K562 (cell line): ENCODE measurements around the gene NTPCR. TPM values are rescaled to one million over a fixed set of nuclear protein-coding genes. Genes with fewer than 3 reads are reported as not detected.
"Not testable (repeated sequence)": the region's sequence is repeated elsewhere in the genome, so short reads cannot be mapped to it uniquely, and the experiment has no call there.

Experiments used
- ATAC-seq: fragments of 200-7000 bp; cut with Tn5 transposase; 3 replicates; pipeline ENCODE4 v1.9.1; 2020; ENCODE audit warnings: moderate library complexity
- BruUV-seq: library from RNA; stranded (reverse); fragments of 400-500 nt; replicated peaks from 2 replicates; lab custom pipeline; 2021; lab: Mats Ljungman, UMichigan
- CTCF ChIA-PET: fragments of 300-600 bp; formaldehyde crosslinking; extraction: SDS; loops from one replicate; lab custom pipeline; 2021; ENCODE audit warnings: low intra/inter-chr PET ratio; lab: Yijun Ruan, JAX
- POLR2A ChIA-PET: fragments of 300-600, 350-650 bp; sonication (Branson Sonifier 250); formaldehyde crosslinking; extraction: SDS; loops from one replicate; lab custom pipeline; 2021; ENCODE audit warnings: antibody characterized with exemption, inconsistent platforms; lab: Yijun Ruan, JAX
- DNase-seq, 4 experiments: peaks; one replicate each; pipeline versions ENCODE4 v3.0.0 to v3.0.0-alpha.2; 2011 to 2018; ENCODE audit warnings: low spot score in 3 of 4, mixed read lengths in 3 of 4; ENCODE audit errors: extremely low read depth in 1 of 4
- FAIRE-seq: peaks from 2 replicates; lab custom pipeline; 2011; peaks lifted over from hg19 to GRCh38; lab: Jason Lieb, UNC
- H2AFZ ChIP-seq: 2 replicates; pipeline ENCODE4 v1.6.0; 2011; ENCODE audit warnings: low read depth, low read length, control low read depth, inconsistent platforms
- H3K27ac ChIP-seq: fragments of 200-600 bp; 3 replicates; pipeline ENCODE4 v1.8.0; 2011; ENCODE audit warnings: low read depth, mild to moderate bottlenecking, control low read depth, inconsistent platforms, low read length, moderate library complexity, mixed read lengths; ENCODE audit errors: extremely low read depth
- H3K27me3 ChIP-seq, 2 experiments: fragments of 300-600 bp in 1 of 2; 2 replicates in 1 of 2; 3 replicates in 1 of 2; pipeline versions ENCODE4 v1.6.0 to v1.8.0; 2011; ENCODE audit warnings: inconsistent platforms in 2 of 2, low read length in 2 of 2, mild to moderate bottlenecking in 1 of 2, mixed read lengths in 1 of 2, moderate library complexity in 1 of 2; ENCODE audit not compliant: control insufficient read depth in 2 of 2, insufficient read depth in 2 of 2
- H3K36me3 ChIP-seq: fragments of 300-600 bp; 3 replicates; pipeline ENCODE4 v1.8.0; 2011; ENCODE audit warnings: mild to moderate bottlenecking, low read length, inconsistent platforms; ENCODE audit not compliant: control insufficient read depth, insufficient read depth
- H3K4me1 ChIP-seq, 2 experiments: fragments of 200-600 bp in 1 of 2; replicated peaks in 1 of 2; 2 replicates in 1 of 2; 3 replicates in 1 of 2; pipeline versions ENCODE4 v1.5.1 to v1.8.0; 2011; ENCODE audit warnings: inconsistent platforms in 2 of 2, low read length in 2 of 2, mild to moderate bottlenecking in 1 of 2, mixed read lengths in 1 of 2, moderate library complexity in 1 of 2; ENCODE audit not compliant: control insufficient read depth in 2 of 2, insufficient read depth in 2 of 2
- H3K4me2 ChIP-seq: 2 replicates; pipeline ENCODE4 v1.6.1; 2011; ENCODE audit warnings: low read length, control low read depth, inconsistent platforms, mixed read lengths; ENCODE audit not compliant: insufficient read depth
- H3K4me3 ChIP-seq: fragments of 200-600 bp; sonication (generic), shearing (Covaris generic); 2 replicates; pipeline ENCODE4 v1.5.1; 2016; ENCODE audit warnings: control low read depth, inconsistent platforms
- H3K79me2 ChIP-seq: fragments of 200-600 bp; 3 replicates; pipeline ENCODE4 v1.8.0; 2011; ENCODE audit warnings: low read length, inconsistent platforms; ENCODE audit not compliant: control insufficient read depth, insufficient read depth
- H3K9ac ChIP-seq, 2 experiments: 2 replicates each; pipeline versions ENCODE4 v1.6.0 to v1.6.1; 2011; ENCODE audit warnings: low read depth in 2 of 2, low read length in 2 of 2, control low read depth in 1 of 2, inconsistent platforms in 1 of 2, mild to moderate bottlenecking in 1 of 2, mixed read lengths in 1 of 2; ENCODE audit not compliant: insufficient read depth in 1 of 2
- H3K9me1 ChIP-seq: one replicate; pipeline ENCODE4 v1.6.0; 2011; ENCODE audit warnings: inconsistent platforms, mild to moderate bottlenecking, low read length, moderate library complexity; ENCODE audit not compliant: control insufficient read depth, insufficient read depth
- H3K9me3 ChIP-seq: replicated peaks from 2 replicates; pipeline ENCODE4 v1.5.1; 2011; ENCODE audit warnings: low read depth, low read length, inconsistent platforms; ENCODE audit not compliant: control insufficient read depth, insufficient read depth
- H4K20me1 ChIP-seq: replicated peaks from 2 replicates; pipeline ENCODE4 v1.6.1; 2011; ENCODE audit warnings: low read length, inconsistent platforms, mixed read lengths; ENCODE audit not compliant: control insufficient read depth, insufficient read depth
- E2F6 ChIP-seq, 2 experiments: IDR thresholded peaks; 2 replicates each; pipeline ENCODE4 v1.6.1; 2011; ENCODE audit warnings: borderline replicate concordance in 1 of 2, control low read depth in 1 of 2, low read depth in 1 of 2, low read length in 1 of 2, mild to moderate bottlenecking in 1 of 2, mixed read lengths in 1 of 2, moderate library complexity in 1 of 2; ENCODE audit not compliant: insufficient read depth in 1 of 2, insufficient read length in 1 of 2, poor library complexity in 1 of 2, severe bottlenecking in 1 of 2; ENCODE audit errors: extremely low read depth in 1 of 2
- MBD2 ChIP-seq: sonication (generic); IDR thresholded peaks from 2 replicates; pipeline ENCODE4 v1.6.1; 2016; ENCODE audit warnings: low read depth, borderline replicate concordance
- MCM5 ChIP-seq: fragments of 450-650 bp; IDR thresholded peaks from 2 replicates; pipeline ENCODE4 v1.6.1; 2016; ENCODE audit warnings: low read depth
- PRPF4 ChIP-seq: fragments of 200-400 bp; formaldehyde crosslinking; IDR thresholded peaks from one replicate; pipeline ENCODE4 v1.6.1; 2017; ENCODE audit warnings: low read length, low read depth, mild to moderate bottlenecking; ENCODE audit not compliant: insufficient read depth, poor library complexity, severe bottlenecking
- YBX1 ChIP-seq: fragments of 450-650 bp; IDR thresholded peaks from 2 replicates; pipeline ENCODE4 v1.7.1; 2016; ENCODE audit warnings: mild to moderate bottlenecking
- ZBTB7A ChIP-seq: IDR thresholded peaks from 2 replicates; pipeline ENCODE4 v1.6.1; 2011; ENCODE audit warnings: low read depth, mild to moderate bottlenecking, low read length, moderate library complexity, borderline replicate concordance; ENCODE audit not compliant: control insufficient read depth
- ZNF584 ChIP-seq: fragments of 200-800 bp; sonication (Bioruptor generic); IDR thresholded peaks from 2 replicates; pipeline ENCODE4 v1.6.1; 2016; ENCODE audit warnings: low read depth, mild to moderate bottlenecking, missing genetic modification characterization, missing compliant biosample characterization
- WGBS: fragments of 100-300 bp; shearing (Covaris generic); methylation state at CpG from one replicate; pipeline ENCODE4 v1.1.6; 2016; ENCODE audit warnings: low coverage, mixed read lengths; ENCODE audit not compliant: insufficient coverage; ENCODE audit errors: missing lambda C conversion rate; 5-methylcytosine and 5-hydroxymethylcytosine counted together
- in situ Hi-C: fragments of 300-500 bp; cut with MboI; formaldehyde crosslinking; loops from 4 replicates; pipeline ENCODE4 v1.15.0; 2018; ENCODE audit warnings: inconsistent platforms, mixed read lengths
- intact Hi-C: fragments of 100-400 bp; cut with micrococcal nuclease; formaldehyde crosslinking; loops from 2 replicates; pipeline ENCODE4 v1.14.2; 2022
- polyA plus RNA-seq, 8 experiments: library from polyadenylated mRNA; depleted of rRNA in 4 of 8; stranded (reverse) in 5 of 8; unstranded in 3 of 8; fragments of >200 nt; fragmentation: Nextera tagmentation in 2 of 8; fragmentation: Illumina TruSeq in 1 of 8; extraction: Ambion mirVana in 2 of 8; extraction: Trizol in 1 of 8; gene quantifications; 2 replicates each; pipeline versions ENCODE4 v1.2.1 to v1.2.3, GENCODE V29; 2011 to 2014; ENCODE audit warnings: inconsistent platforms in 1 of 8, missing spikeins in 1 of 8
- total RNA-seq, 7 experiments: library from RNA; depleted of rRNA in 6 of 7; stranded (reverse); fragments of >200 nt in 6 of 7; fragmentation: Illumina TruSeq in 2 of 7; extraction: Trizol in 2 of 7; gene quantifications; 2 replicates each; pipeline versions ENCODE4 v1.2.1 to v1.2.3, GENCODE V29; 2011 to 2021; ENCODE audit warnings: low replicate concordance in 1 of 7

Gene NTPCR
- total and polyA plus RNA-seq, 9 of the 15 experiments (the other 6 are each of a cell fraction or from before 2014, with no cell fraction given), result 19.3 to 105 (median 48.8) TPM

- intact Hi-C loops, result no loop called here
- H4K20me1 ChIP-seq, result no peaks in the 10 kb centered on the region
- no peak for TF ChIP-seq MBD2
- no peak for TF ChIP-seq PRPF4
- TF ChIP-seq YBX1, result no peak
- TF ChIP-seq E2F6 (IDR thresholded peaks at IDR 0.05; ENCODE audit: borderline replicate concordance in 1 of 2, extremely low read depth in 1 of 2, insufficient read depth in 1 of 2, insufficient read length in 1 of 2, low read depth in 1 of 2, low read length in 1 of 2, poor library complexity in 1 of 2, severe bottlenecking in 1 of 2), result peak in 1 of 2 experiments; percentile 32
- no peak for TF ChIP-seq ZNF584 (CRISPR knock-in tag)
- no peak for TF ChIP-seq ZBTB7A
- no peak for TF ChIP-seq MCM5
- TF ChIP-seq, all 486 proteins: peak for 1
- DNase-seq (no peak), FAIRE-seq (no peak), ATAC-seq (no peak; the same call in 2 of the 3 replicates)
- Histone ChIP-seq H3K9me3 (no peaks in the 10 kb centered on the region), H3K4me2 (no peak overlapping the region), H3K27ac (no peak overlapping the region), H3K36me3 (no peaks in the 10 kb centered on the region), H3K4me3 (no peak overlapping the region), H3K4me1 (no peaks in the 10 kb centered on the region; a peak in 1 of 5 replicates), H3K9me1 (no peaks in the 10 kb centered on the region), H2AFZ (no peak overlapping the region), H3K27me3 (peaks cover 14 to 49% of the 10 kb centered on the region in 2 experiments; a peak in 4 of 5 replicates), H3K79me2 (no peaks in the 10 kb centered on the region), H3K9ac (no peak overlapping the region)
- in situ Hi-C loops, result no loop called here
- POLR2A ChIA-PET, result interaction anchor here (0.6 to 1.4 kb wide), 2 partner anchors 9 to 19 kb away, joined by 3 to 6 read pairs; no protein-coding TSS in a partner anchor
- 0% methylated on average over 16 of the region's 16 CpGs for WGBS
- BruUV-seq, result no TSS peak
- CTCF ChIA-PET, result no interaction called here
These were observed 49.7 kb downstream of the NTPCR start for GRCh38 chr1:232999956-233000625.

- H2AFZ ChIP-seq, H3K4me2 ChIP-seq, BruUV-seq, ATAC-seq, H3K4me3 ChIP-seq, H3K9me3 ChIP-seq, FAIRE-seq, CTCF ChIA-PET, H3K36me3 ChIP-seq, H3K9me1 ChIP-seq, POLR2A ChIA-PET, H4K20me1 ChIP-seq, in situ Hi-C loops, H3K4me1 ChIP-seq, DNase-seq, H3K9ac ChIP-seq, H3K79me2 ChIP-seq, H3K27ac ChIP-seq, intact Hi-C loops: not testable (repeated sequence)
- H3K27me3 ChIP-seq, result peaks cover 12 to 46% of the 10 kb centered on the region in 2 experiments; a peak in 3 of 5 replicates
- WGBS, result 2% methylated on average over 4 of the region's 5 CpGs
These were observed 53.2 kb downstream of the NTPCR start for GRCh38 chr1:233003638-233004037.
